Endometrial microvascular endothelial cells (primary cell): Measurements from ENCODE around the gene FOXA2. TPM values are rescaled to one million over a fixed set of nuclear protein-coding genes. Genes with fewer than 3 reads are reported as not detected.
"Not testable (repeated sequence)": the region's sequence is repeated elsewhere in the genome, so short reads cannot be mapped to it uniquely, and the experiment has no call there.

Experiments
- in situ Hi-C: cut with HindIII; loops from 2 replicates; pipeline ENCODE4 v1.10.0; 2017; ENCODE audit warnings: low sequenced_read_pairs, low pct_unique_long_range_greater_than_20kb; ENCODE audit errors: inconsistent ontology term
- total RNA-seq: library from RNA; depleted of rRNA; stranded (reverse); fragments of >200 nt; gene quantifications from one replicate; pipeline ENCODE4 v1.2.3, GENCODE V29; 2015; ENCODE audit errors: inconsistent ontology term

The FOXA2 gene
- total RNA-seq, 1 donor from 2014 or later, result not detected

GRCh38 chr20:22550514-22550913 lies 33.9 kb downstream of the FOXA2 start:
- in situ Hi-C loops, result not testable (repeated sequence)

- in situ Hi-C loops, result no loop called here
Observed at GRCh38 chr20:22548040-22548439, 36.3 kb downstream of the FOXA2 start.

- in situ Hi-C loops, result no loop called here
Observed at GRCh38 chr20:22546344-22546743, 38.0 kb downstream of the FOXA2 start.

- in situ Hi-C loops, result no loop called here
Observed at GRCh38 chr20:22545045-22545444, 39.3 kb downstream of the FOXA2 start.

- in situ Hi-C loops, result no loop called here
Observed at GRCh38 chr20:22544462-22544861, 39.9 kb downstream of the FOXA2 start.

- in situ Hi-C loops, result no loop called here
Observed at GRCh38 chr20:22542427-22542826, 41.9 kb downstream of the FOXA2 start.

- in situ Hi-C loops, result no loop called here
Observed at GRCh38 chr20:22540832-22541231, 43.5 kb downstream of the FOXA2 start.

GRCh38 chr20:22536956-22537756 lies 47.2 kb downstream of the FOXA2 start:
- in situ Hi-C loops, result no loop called here

- in situ Hi-C loops, result no loop called here
Observed at GRCh38 chr20:22536141-22536828, 48.1 kb downstream of the FOXA2 start.

- in situ Hi-C loops, result no loop called here
Observed at GRCh38 chr20:22535483-22535882, 48.9 kb downstream of the FOXA2 start.

- in situ Hi-C loops, result no loop called here
Observed at GRCh38 chr20:22533823-22534751, 50.3 kb downstream of the FOXA2 start.

- in situ Hi-C loops, result no loop called here
Observed at GRCh38 chr20:22532598-22532997, 51.8 kb downstream of the FOXA2 start.

GRCh38 chr20:22531756-22532155 lies 52.6 kb downstream of the FOXA2 start:
- in situ Hi-C loops, result no loop called here

GRCh38 chr20:22531056-22531615 lies 53.2 kb downstream of the FOXA2 start:
- in situ Hi-C loops, result no loop called here
